Stimulated activated CD4-positive, alpha-beta T cell treated with anti-CD3 and anti-CD28 coated beads, Interleukin-4, amount 100 ng/mL, for 48 hours (primary cell): ENCODE measurements around the gene PDZD2.
"Not testable (repeated sequence)": the region's sequence is repeated elsewhere in the genome, so short reads cannot be mapped to it uniquely, and the experiment has no call there.

ENCODE experiments used
- DNase-seq, 2 donors: peaks; one replicate each; pipeline ENCODE4 v3.0.0-alpha.2; 2020; ENCODE audit warnings: low read depth in 2 of 2

PDZD2 gene

GRCh38 chr5:32008746-32009145, 369.8 kb downstream of the PDZD2 start:
- no peak for DNase-seq

- DNase-seq: no peak
These were observed 374.7 kb downstream of the PDZD2 start for GRCh38 chr5:32013658-32014057.

GRCh38 chr5:32014096-32014745, 375.3 kb downstream of the PDZD2 start:
- DNase-seq: no peak

GRCh38 chr5:32015262-32015661, 376.3 kb downstream of the PDZD2 start:
- DNase-seq: not testable (repeated sequence)

GRCh38 chr5:32017692-32018367, 378.9 kb downstream of the PDZD2 start:
- DNase-seq: no peak

- DNase-seq: no peak
These were observed 379.8 kb downstream of the PDZD2 start for GRCh38 chr5:32018476-32019436.

- no peak for DNase-seq
These were observed 381.3 kb downstream of the PDZD2 start for GRCh38 chr5:32020271-32020670.

GRCh38 chr5:32020946-32021345, 382.0 kb downstream of the PDZD2 start:
- no peak for DNase-seq

GRCh38 chr5:32021771-32022170, 382.8 kb downstream of the PDZD2 start:
- DNase-seq: no peak

GRCh38 chr5:32022638-32023037, 383.7 kb downstream of the PDZD2 start:
- DNase-seq: no peak

- no peak for DNase-seq
These were observed 384.9 kb downstream of the PDZD2 start for GRCh38 chr5:32023816-32024215.

- DNase-seq: no peak
These were observed 385.8 kb downstream of the PDZD2 start for GRCh38 chr5:32024751-32025150.

- DNase-seq: no peak
These were observed 388.3 kb downstream of the PDZD2 start for GRCh38 chr5:32027093-32027716.

- no peak for DNase-seq
These were observed 389.0 kb downstream of the PDZD2 start for GRCh38 chr5:32027717-32028458.

- no peak for DNase-seq
These were observed 390.3 kb downstream of the PDZD2 start for GRCh38 chr5:32029261-32029660.

GRCh38 chr5:32029781-32030180, 390.9 kb downstream of the PDZD2 start:
- DNase-seq: no peak

GRCh38 chr5:32030222-32030621, 391.3 kb downstream of the PDZD2 start:
- DNase-seq: no peak

GRCh38 chr5:32030686-32031085, 391.8 kb downstream of the PDZD2 start:
- DNase-seq: no peak

GRCh38 chr5:32031089-32031488, 392.2 kb downstream of the PDZD2 start:
- DNase-seq: no peak

- no peak for DNase-seq
These were observed 399.6 kb downstream of the PDZD2 start for GRCh38 chr5:32038523-32038922.

GRCh38 chr5:32039133-32039532, 400.2 kb downstream of the PDZD2 start:
- DNase-seq: not testable (repeated sequence)
